ENCODE measurements around the gene TBKBP1. TPM values are rescaled to one million over a fixed set of nuclear protein-coding genes. Genes with fewer than 3 reads are reported as not detected.
A peak's percentile ranks its signal among the peaks of the same experiment; 100 is the strongest.

The TBKBP1 gene
- total RNA-seq, 2 donors from 2014 or later: 14.5 to 22.9 TPM

DNA sequence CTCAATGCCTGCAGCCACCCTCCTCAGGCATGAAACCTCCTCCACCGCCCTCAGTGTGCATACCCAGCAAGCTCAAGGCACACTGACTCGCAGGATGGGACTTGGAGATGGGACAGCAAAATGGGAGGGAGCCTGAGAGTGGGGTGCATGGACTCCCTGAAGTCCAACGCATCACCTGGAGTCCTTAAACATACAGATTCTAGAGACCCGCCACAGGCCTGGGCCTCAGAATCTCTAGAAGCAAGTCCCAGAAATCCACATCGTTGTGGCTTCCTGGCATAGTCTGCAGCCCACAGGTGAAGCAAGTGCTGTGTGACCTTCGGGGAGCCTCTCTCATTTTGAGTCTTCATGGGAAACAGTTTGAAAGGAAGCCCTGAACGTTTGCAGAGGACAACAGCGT, 35.5 kb downstream of the TBKBP1 start:
- Mint-ChIP-seq H3K36me3 (ENCODE audit: low read depth) (no peaks in the 10 kb centered on the region), H3K27me3 (ENCODE audit: insufficient read depth) (peaks cover 59% of the 10 kb centered on the region), H3K27ac (no peak overlapping the region)

DNA sequence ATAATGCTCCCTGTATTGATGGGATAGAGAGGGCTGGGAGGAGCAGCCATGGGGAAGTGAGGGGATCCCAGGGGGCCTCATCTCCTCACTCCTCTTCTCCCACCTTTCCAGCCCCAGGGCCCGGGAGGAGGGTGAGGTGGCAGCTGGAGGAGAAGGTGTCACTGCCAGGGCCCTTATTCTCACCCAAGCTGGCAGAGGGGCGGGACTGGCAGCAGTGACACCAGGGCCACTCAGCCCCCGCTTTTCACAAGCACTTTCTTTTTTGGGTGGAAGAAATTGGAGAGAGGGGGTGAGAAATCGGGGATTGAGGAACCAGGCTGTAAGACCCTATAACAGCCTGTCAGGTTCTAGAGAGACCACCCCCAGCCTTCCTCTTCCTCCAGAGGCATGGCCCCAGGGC, 36.7 kb downstream of the TBKBP1 start:
- peaks cover 3% of the 10 kb centered on the region for H3K4me1 Mint-ChIP-seq
- no peaks in the 10 kb centered on the region for H3K9me3 ChIP-seq (ENCODE audit: control insufficient read depth, low read length)
- no peak overlapping the region for H3K27ac Mint-ChIP-seq
- H3K4me3 ChIP-seq (ENCODE audit: low read length): no peak overlapping the region
- H3K4me1 ChIP-seq (ENCODE audit: control insufficient read depth, insufficient read depth, low read length): no peaks in the 10 kb centered on the region
- H3K9ac ChIP-seq (ENCODE audit: extremely low read depth, low read length, poor library complexity, severe bottlenecking): no peak overlapping the region
- no peaks in the 10 kb centered on the region for H3K9me3 Mint-ChIP-seq
- TF ChIP-seq, protein P1, sequence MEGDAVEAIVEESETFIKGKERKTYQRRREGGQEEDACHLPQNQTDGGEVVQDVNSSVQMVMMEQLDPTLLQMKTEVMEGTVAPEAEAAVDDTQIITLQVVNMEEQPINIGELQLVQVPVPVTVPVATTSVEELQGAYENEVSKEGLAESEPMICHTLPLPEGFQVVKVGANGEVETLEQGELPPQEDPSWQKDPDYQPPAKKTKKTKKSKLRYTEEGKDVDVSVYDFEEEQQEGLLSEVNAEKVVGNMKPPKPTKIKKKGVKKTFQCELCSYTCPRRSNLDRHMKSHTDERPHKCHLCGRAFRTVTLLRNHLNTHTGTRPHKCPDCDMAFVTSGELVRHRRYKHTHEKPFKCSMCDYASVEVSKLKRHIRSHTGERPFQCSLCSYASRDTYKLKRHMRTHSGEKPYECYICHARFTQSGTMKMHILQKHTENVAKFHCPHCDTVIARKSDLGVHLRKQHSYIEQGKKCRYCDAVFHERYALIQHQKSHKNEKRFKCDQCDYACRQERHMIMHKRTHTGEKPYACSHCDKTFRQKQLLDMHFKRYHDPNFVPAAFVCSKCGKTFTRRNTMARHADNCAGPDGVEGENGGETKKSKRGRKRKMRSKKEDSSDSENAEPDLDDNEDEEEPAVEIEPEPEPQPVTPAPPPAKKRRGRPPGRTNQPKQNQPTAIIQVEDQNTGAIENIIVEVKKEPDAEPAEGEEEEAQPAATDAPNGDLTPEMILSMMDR (conservative IDR thresholded peaks at IDR 0.05): no peak
- H3K36me3 Mint-ChIP-seq (ENCODE audit: low read depth): no peaks in the 10 kb centered on the region
- DNase-seq: peak; percentile 20
- WGBS, 2 experiments (ENCODE audit: insufficient coverage in 1 of 2, insufficient read length in 1 of 2): 80 to 93% methylated on average over 1 to 3 of the region's 4 CpGs
- peaks cover 63% of the 10 kb centered on the region for H3K27me3 ChIP-seq (ENCODE audit: control insufficient read depth, insufficient read depth, low read length, poor library complexity, severe bottlenecking)
- H3K27ac ChIP-seq (ENCODE audit: low read depth, low read length): no peak overlapping the region
- peaks cover 69% of the 10 kb centered on the region for H3K27me3 Mint-ChIP-seq (ENCODE audit: insufficient read depth)
- H3K4me3 Mint-ChIP-seq: no peak overlapping the region
- H3K36me3 ChIP-seq (ENCODE audit: control insufficient read depth, insufficient read depth, low read length): no peaks in the 10 kb centered on the region

More for the DNA sequence above, 35.5 kb downstream of the TBKBP1 start:
- DNase-seq: peak; percentile 43
- no peak overlapping the region for H3K4me3 ChIP-seq (ENCODE audit: low read length)
- H3K36me3 ChIP-seq (ENCODE audit: control insufficient read depth, insufficient read depth, low read length): no peaks in the 10 kb centered on the region
- no peaks in the 10 kb centered on the region for H3K4me1 ChIP-seq (ENCODE audit: control insufficient read depth, insufficient read depth, low read length)
- Mint-ChIP-seq H3K4me1 (peaks cover 5% of the 10 kb centered on the region), H3K4me3 (no peak overlapping the region), H3K9me3 (no peaks in the 10 kb centered on the region)
- H3K9ac ChIP-seq (ENCODE audit: extremely low read depth, low read length, poor library complexity, severe bottlenecking): no peak overlapping the region
- H3K27ac ChIP-seq (ENCODE audit: low read depth, low read length): no peak overlapping the region
- TF ChIP-seq, protein P1 (conservative IDR thresholded peaks at IDR 0.05): no peak
- peaks cover 51% of the 10 kb centered on the region for H3K27me3 ChIP-seq (ENCODE audit: control insufficient read depth, insufficient read depth, low read length, poor library complexity, severe bottlenecking)
- 81 to 86% methylated on average over 7 to 8 of the region's 8 CpGs for WGBS, 2 experiments (ENCODE audit: insufficient coverage in 1 of 2, insufficient read length in 1 of 2)
- no peaks in the 10 kb centered on the region for H3K9me3 ChIP-seq (ENCODE audit: control insufficient read depth, low read length)

DNA sequence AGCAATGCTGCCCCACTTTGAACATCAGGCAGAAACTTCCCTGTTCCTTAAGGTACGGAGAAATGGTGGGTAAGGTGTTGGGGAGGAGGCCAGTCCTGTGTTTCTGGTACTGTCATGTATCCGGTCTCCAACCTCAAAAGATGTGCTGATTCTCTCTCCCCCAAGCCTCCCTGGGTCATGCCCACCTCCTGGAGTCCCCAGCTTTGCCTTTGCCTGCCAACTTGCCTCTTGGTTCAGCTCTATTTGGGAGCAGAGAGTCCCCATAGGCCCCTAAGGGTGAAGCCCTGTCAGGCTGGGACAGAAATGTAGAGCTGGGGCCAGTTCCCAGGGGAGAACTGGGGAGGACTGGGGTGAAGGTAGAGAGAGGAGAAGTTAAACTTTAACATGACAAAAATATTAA, 37.4 kb downstream of the TBKBP1 start:
- Mint-ChIP-seq H3K36me3 (ENCODE audit: low read depth) (no peaks in the 10 kb centered on the region), H3K27me3 (ENCODE audit: insufficient read depth) (peaks cover 76% of the 10 kb centered on the region), H3K27ac (no peak overlapping the region), H3K4me1 (peaks cover 3% of the 10 kb centered on the region), H3K4me3 (no peak overlapping the region), H3K9me3 (no peaks in the 10 kb centered on the region)
- DNase-seq: no peak
- no peak overlapping the region for H3K27ac ChIP-seq (ENCODE audit: low read depth, low read length)
- no peak overlapping the region for H3K4me3 ChIP-seq (ENCODE audit: low read length)
- no peaks in the 10 kb centered on the region for H3K36me3 ChIP-seq (ENCODE audit: control insufficient read depth, insufficient read depth, low read length)
- no peaks in the 10 kb centered on the region for H3K4me1 ChIP-seq (ENCODE audit: control insufficient read depth, insufficient read depth, low read length)
- H3K9ac ChIP-seq (ENCODE audit: extremely low read depth, low read length, poor library complexity, severe bottlenecking): no peak overlapping the region
- 86% methylated on average over 2 of the region's 2 CpGs; no CpG with 5 or more reads in 1 of the 2 experiments for WGBS, 2 experiments (ENCODE audit: insufficient coverage in 1 of 2, insufficient read length in 1 of 2)
- TF ChIP-seq, protein P1 (conservative IDR thresholded peaks at IDR 0.05): no peak
- H3K27me3 ChIP-seq (ENCODE audit: control insufficient read depth, insufficient read depth, low read length, poor library complexity, severe bottlenecking): peaks cover 70% of the 10 kb centered on the region
- no peaks in the 10 kb centered on the region for H3K9me3 ChIP-seq (ENCODE audit: control insufficient read depth, low read length)

Measured in endodermal cell (in vitro differentiated cells).